ENCODE measurements around the gene MRPL41. TPM values are rescaled to one million over a fixed set of nuclear protein-coding genes. Genes with fewer than 3 reads are reported as not detected.

The MRPL41 gene
- 10 to 100 TPM; 49.6 to 79.6 TPM for total RNA-seq

GRCh38 chr9:137551264-137552021 is at the start of gene MRPL41:
Gene MRPL41 (plus strand): TSS chr9:137551879. CDS start chr9:137552082, 203 bp downstream.

GRCh38 chr9:137550231-137550621 is 1.5 kb upstream of the MRPL41 start, which contains the start of gene PNPLA7:
Gene PNPLA7 (minus strand): TSS chr9:137550402. CDS start chr9:137550197, 205 bp downstream.

GRCh38 chr9:137578518-137579258 is 27.0 kb downstream of the MRPL41 start, which contains the start of gene DPH7:
Gene DPH7 (minus strand): TSS chr9:137578925. CDS start chr9:137578777, 148 bp downstream.

GRCh38 chr9:137590469-137591383 is 39.0 kb downstream of the MRPL41 start, which contains the start of gene ZMYND19:
Gene ZMYND19 (minus strand): TSS chr9:137590512. CDS start chr9:137590263, 249 bp downstream.

Other genes starting within 250 kb of the MRPL41 start
- under 1 TPM in 1 of 2 donors, not detected in 1; under 0.01 TPM for gene NRARP, start 249.6 kb upstream of the MRPL41 start, total RNA-seq
- gene EXD3, start 128.7 kb upstream of the MRPL41 start, total RNA-seq: 1 to 10 TPM; 2.0 to 5.5 TPM
- under 1 TPM; under 0.01 to 0.69 TPM for gene NOXA1, start 128.5 kb upstream of the MRPL41 start, total RNA-seq
- gene ENTPD8, start 110.5 kb upstream of the MRPL41 start, total RNA-seq: not detected
- gene NSMF, start 92.5 kb upstream of the MRPL41 start, total RNA-seq: 10 to 100 TPM; 25.5 to 27.0 TPM
- 1 to 10 TPM in 1 of 2 donors, under 1 TPM in 1; 0.69 to 1.3 TPM for gene PNPLA7, start 1.5 kb upstream of the MRPL41 start, total RNA-seq
- 10 to 100 TPM; 15.1 to 18.6 TPM for gene DPH7, start 27.0 kb downstream of the MRPL41 start, total RNA-seq
- 10 to 100 TPM; 16.2 to 29.0 TPM for gene ZMYND19, start 38.6 kb downstream of the MRPL41 start, total RNA-seq
- gene ARRDC1, start 53.8 kb downstream of the MRPL41 start, total RNA-seq: 10 to 100 TPM in 1 of 2 donors, 1 to 10 TPM in 1; 9.3 to 16.3 TPM
- 10 to 100 TPM; 24.8 to 38.6 TPM for gene EHMT1, start 67.1 kb downstream of the MRPL41 start, total RNA-seq